Esophagus squamous epithelium (tissue), 4 donors: ENCODE data around the gene KRTAP24-1.

Experiments used
- POLR2A ChIP-seq, 4 donors: fragments of 450-650 bp; IDR thresholded peaks; one replicate each; pipeline ENCODE4 v1.6.1; 2017; ENCODE audit warnings: antibody characterized with exemption in 4 of 4, mild to moderate bottlenecking in 4 of 4, moderate library complexity in 3 of 4
- TF ChIP-seq, protein P1 (sequence below), 6 experiments: fragments of 450-650 bp in 4 of 6; fragments of 200-600 bp in 2 of 6; sonication (generic) in 2 of 6; IDR thresholded peaks; one replicate each; pipeline ENCODE4 v1.5.1; 2016 to 2019; ENCODE audit warnings: antibody characterized with exemption in 6 of 6, mild to moderate bottlenecking in 4 of 6, moderate library complexity in 4 of 6

DNA sequence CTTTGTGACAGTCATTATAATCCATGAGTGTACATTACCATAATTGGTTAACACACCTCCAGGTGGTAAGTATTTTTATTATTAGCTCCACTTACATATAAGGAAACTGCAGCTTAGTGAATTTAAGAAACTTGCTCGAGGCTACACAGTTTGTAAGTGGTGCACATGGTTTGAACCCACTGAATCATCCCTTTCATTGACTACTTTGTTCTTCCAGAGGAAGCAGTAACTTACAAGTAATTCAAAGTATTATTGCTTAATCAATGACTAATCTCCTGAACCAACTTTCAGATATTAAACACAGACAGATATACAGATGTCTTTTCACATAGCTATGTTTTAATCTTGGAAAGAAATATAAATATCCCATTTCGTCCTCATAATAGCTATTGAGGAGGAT lies 48.1 kb downstream of the KRTAP24-1 start:
- TF ChIP-seq, protein P1, sequence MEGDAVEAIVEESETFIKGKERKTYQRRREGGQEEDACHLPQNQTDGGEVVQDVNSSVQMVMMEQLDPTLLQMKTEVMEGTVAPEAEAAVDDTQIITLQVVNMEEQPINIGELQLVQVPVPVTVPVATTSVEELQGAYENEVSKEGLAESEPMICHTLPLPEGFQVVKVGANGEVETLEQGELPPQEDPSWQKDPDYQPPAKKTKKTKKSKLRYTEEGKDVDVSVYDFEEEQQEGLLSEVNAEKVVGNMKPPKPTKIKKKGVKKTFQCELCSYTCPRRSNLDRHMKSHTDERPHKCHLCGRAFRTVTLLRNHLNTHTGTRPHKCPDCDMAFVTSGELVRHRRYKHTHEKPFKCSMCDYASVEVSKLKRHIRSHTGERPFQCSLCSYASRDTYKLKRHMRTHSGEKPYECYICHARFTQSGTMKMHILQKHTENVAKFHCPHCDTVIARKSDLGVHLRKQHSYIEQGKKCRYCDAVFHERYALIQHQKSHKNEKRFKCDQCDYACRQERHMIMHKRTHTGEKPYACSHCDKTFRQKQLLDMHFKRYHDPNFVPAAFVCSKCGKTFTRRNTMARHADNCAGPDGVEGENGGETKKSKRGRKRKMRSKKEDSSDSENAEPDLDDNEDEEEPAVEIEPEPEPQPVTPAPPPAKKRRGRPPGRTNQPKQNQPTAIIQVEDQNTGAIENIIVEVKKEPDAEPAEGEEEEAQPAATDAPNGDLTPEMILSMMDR (IDR thresholded peaks at IDR 0.05) = no peak
- no peak for TF ChIP-seq POLR2A (IDR thresholded peaks at IDR 0.05)
